ENCODE measurements around the gene FGGY. TPM values are rescaled to one million over a fixed set of nuclear protein-coding genes. Genes with fewer than 3 reads are reported as not detected.
A peak's percentile ranks its signal among the peaks of the same experiment; 100 is the strongest.
"Not testable (repeated sequence)": the region's sequence is repeated elsewhere in the genome, so short reads cannot be mapped to it uniquely, and the experiment has no call there.

The FGGY gene
- polyA plus RNA-seq, 10 donors = 9.1 to 15.3 (median 12.5) TPM

DNA sequence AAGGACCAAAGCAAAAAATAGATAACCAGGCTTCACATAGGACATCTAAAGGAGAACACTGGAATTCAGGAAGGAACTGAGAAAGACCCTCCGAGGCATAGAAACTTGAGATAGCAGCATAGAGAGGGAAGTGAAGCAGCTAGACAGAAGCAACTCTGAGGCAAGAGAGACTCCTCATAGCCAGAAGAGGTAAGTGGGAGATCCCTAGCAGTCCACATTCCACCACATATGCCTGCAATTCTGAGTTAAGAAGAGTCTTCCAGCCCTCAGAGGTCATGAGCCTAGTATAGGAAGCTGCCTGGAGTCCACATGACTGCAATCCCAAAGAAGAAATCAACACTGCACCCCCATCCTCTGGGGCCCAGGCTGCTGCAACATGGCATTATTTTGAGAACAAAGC, 13.9 kb upstream of the FGGY start:
- no peak for DNase-seq

DNA sequence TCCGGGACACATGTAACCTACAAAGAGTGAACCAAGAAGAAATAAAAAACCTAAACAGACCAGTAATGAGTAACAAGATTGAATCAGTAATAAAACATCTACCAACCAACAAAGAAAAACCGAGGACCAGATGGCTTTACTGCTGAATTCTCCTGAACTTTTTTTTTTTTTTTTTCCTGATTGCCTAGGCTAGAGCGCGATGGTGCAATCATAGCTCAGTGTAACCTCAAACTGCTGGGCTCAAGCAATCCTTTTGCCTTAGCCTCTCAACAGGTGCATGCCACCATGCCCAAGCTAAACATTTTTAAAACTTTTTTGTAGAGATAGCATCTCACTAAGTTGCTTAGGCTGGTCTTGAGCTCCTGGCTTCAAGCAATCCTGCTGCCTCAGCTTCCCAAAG, 11.2 kb upstream of the FGGY start:
- no peak for DNase-seq

DNA sequence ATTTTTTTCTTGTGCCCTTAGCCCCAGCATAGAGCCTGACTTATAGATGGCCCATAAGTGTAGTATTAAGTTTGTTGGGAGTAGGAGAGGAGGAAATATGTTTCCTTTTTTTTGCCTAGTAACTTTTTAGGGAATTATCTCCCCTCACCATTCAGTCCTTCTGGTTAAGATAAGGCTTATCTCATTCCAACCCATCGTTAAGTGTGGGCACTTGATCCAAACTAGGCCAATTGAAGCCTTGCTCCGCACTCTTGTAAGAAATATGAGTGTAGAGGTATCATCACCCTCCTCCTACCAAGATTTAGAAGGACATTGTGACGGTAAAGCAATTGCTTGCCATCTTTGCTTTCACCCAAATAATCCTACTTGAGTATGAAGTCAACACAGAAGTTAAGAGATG, 8.8 kb upstream of the FGGY start:
- DNase-seq = no peak

DNA sequence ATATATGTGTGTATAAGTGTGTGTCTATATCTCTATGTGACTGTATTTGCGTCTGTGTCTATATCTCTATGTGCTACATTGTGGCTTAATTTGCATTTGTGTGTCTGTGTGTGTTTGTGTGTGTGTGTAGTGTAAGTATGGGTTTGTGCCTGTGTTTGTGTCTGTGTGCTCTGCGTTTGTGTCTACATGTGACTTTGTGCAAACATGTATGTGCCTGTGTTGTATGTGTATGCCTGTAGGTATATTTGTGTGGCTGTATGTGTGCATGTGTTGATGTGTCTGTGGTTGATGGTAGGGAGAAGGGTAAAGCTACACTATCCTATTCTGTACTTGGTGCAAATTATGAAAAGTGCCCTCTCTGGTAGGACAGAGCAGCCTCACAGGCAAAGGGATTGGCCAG, 7.3 kb upstream of the FGGY start:
- no peak for DNase-seq

DNA sequence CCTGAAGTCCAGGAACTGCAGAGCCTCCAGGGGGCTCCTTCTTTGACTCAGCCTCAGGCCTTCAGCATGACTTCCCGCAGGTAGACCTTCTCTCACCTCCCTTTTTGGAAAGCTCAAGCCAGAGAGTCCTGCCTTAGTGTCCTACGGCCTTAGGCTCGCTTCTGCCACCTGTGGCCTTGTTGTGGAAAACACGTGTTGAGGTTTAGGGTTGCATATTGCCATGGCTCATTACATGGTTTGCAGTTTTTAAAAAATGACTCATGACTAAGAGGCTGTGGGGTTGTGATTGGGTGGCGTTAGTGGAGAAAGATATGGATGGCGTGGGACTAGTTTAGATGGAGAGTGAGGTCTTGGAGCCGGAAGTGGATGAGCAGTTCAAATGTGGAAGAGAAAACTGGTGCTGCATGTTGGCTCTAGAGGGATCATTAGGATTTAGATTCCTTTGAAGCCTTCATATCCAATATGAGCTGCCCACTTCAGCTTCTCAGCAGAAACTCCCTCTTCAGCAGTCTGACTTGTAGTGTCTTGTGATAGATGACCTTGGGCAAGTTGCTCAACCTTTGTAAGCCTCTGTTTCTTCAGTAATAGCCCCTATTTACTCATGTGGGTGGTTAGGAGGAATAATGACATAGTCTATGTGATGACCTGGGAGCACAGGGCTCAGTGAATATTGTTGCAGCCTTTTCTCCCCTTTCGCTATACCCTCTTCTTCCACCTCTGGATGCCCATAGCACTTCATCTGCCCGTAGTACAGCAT, 6.5 kb upstream of the FGGY start:
- DNase-seq = peak in 1 of 3 donors; percentile 34

DNA sequence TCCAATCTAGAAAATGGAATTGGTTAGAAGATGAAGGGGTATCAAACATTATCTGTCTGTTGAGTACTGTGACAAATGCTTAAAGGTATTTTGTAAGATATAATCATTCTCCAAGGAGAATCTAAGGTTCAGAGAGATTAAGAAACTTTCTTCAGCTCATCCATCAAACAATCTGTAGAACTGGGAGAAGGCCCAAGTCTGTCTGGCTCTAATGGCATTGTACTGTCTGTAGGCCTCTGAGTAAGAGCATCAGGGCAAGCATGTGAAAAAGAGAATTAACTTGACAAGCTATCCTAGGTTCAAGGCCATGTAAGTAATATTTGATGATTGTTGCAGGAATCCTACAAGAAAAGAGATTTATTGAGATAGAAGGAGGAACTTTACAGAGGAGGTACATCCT, 5.3 kb upstream of the FGGY start:
- DNase-seq = no peak

DNA sequence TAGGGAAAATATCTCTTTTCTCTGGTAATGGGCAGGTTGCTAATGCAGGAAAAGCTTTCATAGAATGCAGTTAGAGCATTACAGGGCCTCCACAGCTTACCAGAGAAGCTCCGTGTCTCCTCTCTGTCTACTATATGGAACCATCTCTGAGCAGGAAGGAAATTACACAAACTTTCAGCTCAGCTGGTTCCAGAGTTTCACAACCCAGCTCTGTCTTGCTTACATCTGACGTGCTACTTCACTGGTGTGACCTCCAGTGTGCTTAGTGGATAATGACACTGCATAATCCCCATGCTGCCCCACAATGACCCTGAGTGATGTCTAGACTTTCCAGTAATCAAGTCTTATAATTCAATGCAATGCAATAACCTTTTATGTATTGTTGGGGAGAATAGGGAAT, 4.3 kb upstream of the FGGY start:
- peak in 1 of 3 donors; percentile 52 for DNase-seq

DNA sequence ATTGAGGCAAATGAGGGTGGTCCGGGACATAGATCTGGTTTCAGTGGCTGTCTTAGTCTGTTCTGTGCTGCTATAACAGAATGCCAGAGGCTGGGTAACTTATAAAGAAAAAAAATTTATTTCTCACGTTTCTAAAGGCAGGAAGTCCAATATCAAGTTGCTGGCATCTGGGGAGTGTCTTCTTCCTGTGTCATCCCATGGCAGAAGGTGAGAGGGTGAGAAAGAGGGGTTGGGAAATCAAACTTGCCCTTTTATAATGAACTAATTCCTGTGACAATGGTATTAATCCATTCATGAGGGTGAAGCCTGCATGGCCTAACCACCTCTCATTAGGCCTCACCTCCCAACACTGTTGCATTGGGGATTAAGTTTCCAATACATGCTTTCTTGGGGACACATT, 3.7 kb upstream of the FGGY start:
- DNase-seq = no peak

DNA sequence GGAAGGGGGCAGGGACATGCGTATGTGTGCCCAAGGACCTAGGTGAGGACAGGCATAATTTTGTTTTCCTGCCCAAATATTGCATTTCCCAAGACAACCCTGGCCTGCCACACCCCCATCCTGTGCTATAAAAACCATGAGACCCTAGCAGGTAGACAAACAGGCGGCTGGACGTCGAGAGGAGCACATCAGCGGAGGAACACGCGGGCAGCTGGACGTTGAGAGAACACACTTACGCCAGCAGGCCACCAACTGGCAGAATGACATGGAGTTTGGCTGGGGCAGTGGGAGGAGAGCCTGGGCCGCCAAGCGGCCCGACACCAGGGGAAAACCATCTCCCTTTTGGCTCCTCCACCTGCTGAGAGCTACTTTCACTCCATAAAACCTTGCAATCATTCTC, 3.0 kb upstream of the FGGY start:
- no peak for DNase-seq

DNA sequence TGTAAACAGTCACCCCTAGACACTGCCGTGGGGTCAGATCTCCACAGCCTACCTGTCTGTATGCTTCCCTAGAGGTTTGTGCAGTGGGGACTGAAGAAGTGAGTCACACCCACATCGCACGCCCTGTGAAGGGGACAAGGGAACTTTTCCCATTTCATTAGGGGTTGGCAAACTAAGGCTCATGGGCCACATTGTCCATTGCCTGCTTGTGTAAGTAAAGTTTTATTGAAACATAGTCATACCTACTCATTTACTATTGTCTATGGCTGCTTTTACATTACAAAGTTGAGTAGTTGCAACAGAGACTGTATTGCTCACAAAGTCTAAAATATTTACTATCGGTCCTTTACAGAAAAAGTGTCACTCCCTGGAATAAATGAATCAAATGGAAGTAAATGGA, 2.5 kb upstream of the FGGY start:
- DNase-seq = no peak

DNA sequence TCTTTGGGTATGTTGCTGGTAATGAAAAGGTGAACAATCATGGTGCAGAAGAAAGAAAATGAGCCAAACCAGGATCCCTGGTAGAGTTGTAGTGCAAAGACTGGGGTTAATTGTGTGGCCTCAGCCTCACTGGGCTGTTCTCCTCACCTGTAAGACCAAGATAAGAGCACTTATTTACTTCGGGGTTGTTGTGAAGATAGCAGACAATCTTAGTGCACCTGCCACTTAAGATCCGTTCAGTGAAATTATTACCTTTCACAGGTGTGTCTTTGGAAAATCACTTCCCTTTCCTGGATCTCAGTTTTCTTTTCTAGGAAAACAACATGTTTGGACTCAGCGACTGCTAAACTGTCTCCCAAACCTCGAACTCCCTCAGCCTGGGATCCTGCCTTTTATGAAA, 1.3 kb upstream of the FGGY start:
- DNase-seq = no peak

DNA sequence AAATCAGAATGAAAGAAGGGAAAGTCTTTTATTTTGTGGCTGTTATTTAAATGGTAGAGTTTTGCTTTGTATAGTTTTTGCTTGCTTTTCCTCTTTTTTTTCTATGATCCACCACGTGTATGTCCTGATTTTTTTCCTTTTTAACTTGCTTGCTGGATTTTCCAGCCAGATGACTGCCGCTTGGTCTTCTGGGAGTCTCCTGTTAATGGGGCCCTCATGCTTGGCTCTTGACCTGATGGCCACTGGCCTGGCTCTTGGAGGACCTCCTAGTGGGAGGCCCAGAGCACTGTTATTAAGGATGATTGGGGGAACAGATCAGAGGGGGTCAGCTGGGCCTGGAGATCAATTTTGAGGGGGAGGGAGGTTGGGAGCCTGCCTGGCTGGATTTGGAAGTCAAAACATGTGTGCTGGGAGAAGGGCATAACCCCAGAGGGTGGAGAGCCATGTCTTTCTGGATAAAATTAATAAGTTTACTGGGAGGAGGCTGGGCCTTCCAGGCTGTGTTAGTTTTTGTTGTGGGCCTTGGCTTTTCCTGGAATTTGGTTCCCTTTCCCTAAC, 1.2 kb downstream of the FGGY start:
- peak; percentile 62 to 92 (median 89) for DNase-seq

DNA sequence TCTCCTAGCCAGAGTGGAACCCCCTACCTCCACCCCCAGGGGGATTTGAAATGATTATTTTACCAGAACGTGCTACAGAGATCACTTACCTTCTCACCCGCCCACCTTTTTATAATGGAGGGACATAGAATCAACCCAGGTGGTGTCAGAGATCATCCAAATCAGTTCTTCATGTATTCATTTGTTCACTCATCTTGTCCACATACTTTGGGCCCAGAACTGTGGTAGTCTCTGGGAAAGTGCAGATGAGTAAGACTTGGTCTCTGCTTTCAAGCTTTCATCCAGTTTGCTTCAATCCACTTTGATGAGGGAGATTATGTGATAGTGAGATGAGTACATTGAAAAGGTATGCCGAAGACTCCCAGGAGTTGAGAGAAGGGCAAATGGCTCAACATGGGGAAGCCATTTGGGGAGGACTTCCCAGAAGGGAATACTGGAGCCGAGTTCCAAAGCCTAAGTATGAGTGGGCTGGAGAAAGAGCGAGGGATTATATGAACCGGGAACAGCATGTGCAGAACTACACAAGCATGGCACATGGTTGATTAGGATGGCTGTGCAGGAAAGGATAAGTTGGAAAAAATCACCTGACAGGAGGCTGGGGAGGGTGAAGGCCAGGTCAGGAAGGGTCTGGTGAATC, 1.9 kb downstream of the FGGY start:
- peak in 2 of 3 donors; percentile 41 to 48 for DNase-seq

DNA sequence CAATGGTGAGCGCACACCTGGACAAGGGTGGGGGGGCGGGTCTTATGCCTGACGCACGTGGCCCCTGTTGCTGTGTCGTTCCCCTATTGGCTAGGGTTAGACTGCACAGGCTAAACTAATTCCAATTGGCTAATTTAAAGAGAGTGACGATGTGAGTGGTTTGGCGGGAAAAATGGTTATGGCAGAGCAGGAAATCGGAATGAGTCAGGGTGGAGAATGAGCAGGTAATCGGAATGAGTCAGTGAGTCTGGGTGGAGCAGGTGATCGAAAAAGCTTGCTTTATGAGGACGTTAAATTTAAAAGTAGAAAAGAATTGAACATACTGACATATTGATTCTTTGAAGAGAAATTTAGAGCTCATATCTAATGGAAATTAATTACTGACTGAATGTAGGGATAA, 2.8 kb downstream of the FGGY start:
- DNase-seq = not testable (repeated sequence)

DNA sequence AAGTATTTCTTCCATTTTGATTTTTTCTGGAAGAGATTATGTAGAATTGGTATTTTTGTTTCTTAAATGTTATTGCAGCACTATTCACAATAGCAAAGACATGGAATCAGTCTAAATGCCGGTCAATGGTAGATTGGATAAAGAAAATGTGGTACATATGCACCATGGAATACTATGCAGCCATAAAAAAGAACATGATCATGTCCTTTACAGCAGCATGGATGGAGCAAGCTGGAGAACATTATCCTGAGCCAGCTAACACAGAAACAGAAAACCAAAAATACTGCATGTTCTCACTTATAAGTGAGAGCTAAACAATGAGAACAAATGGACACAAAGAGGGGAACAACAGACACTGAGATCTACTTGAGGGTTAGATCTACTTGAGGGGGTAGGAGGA, 5.4 kb downstream of the FGGY start:
- DNase-seq = no peak

DNA sequence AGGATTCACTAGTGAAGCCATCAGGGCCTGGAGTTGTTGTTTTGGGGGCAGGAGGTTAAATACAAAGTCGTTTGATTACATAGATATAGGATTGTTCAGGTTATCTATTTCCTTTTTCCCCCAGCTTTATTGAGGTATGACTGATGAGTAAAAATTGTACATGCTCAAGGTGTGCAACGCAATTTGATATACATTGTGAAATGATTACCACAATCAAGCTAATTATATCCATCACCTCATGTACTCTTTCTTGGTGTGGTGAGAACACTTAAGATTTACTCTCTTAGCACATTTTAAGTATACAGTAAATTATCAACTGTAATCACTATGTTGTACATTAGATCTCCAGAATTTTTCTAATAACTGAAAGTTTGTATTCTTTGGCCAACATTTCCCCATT, 6.0 kb downstream of the FGGY start:
- DNase-seq = no peak

DNA sequence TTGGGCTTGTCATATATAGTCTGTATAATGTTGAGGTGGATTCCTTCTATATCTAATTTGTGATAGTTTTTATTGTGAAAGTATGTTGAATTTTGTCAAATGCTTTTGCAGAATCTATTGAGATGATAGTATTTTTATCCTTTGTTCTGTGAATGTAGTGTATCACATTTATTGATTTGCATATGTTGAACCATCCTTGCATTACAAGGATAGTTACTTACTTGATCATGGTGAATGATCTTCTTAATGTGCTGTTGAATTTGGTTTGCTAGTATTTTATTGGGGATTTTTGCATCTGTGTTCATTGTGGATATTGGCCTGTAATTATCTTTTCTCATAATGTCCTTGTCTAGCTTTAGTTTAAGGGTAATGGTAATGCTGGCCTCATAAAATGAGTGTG, 8.3 kb downstream of the FGGY start:
- DNase-seq = no peak

DNA sequence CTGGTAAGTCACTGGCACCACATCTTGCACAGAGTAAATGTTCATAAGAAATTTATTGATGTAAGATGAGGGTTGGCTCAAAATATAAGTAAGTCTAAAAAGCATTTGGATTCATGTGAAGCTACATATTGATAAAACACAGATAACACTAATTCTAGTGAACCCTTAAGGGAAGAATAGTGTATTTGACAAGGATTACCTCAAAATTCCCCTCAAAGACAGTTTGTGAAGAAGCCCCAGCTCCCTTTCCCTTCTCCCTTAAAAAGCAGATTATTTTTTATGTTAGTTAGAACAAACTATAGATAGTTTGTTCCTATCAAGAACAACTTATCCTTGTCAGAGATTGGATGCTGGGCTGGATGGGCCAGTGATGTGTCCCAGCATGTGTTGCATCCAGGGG, 10.7 kb downstream of the FGGY start:
- no peak for DNase-seq

DNA sequence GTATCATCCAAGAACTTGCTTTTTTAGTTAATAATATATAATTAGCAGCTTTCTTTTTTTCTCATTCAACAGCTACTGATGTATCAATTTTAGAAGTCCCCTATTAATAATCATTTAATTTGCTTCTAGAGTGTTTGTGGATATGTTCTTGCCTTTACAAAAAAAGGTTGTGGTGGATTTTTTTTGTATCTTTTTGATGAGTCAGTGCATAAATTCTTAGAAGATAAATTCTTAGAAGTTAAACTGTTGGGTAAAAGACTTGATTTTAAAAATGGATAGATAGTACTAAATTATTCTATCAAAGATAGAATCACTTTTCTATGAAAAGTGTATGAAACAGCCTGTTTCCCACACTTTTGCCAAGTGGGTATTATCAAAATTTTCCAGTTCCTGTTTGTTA, 11.9 kb downstream of the FGGY start:
- DNase-seq = no peak

DNA sequence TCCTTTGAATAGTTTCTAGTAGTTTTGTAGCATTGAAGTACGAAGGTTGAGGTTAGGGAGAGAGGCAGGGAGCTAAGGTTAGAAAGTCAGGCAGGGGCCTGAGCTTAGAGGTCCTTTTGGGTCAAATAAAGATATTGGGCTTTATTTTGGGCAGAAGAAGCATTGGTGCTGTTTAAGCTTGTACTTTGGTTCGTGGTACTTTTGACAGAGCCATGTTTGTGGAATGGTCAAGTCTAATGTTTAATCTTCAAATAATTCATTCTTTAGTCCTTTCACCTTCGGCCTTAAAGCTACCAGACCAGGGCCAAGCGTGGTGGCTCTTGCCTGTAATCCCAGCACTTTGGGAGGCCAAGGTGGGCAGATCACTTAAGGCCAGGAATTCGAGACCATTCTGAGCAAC, 12.5 kb downstream of the FGGY start:
- DNase-seq = no peak

DNA sequence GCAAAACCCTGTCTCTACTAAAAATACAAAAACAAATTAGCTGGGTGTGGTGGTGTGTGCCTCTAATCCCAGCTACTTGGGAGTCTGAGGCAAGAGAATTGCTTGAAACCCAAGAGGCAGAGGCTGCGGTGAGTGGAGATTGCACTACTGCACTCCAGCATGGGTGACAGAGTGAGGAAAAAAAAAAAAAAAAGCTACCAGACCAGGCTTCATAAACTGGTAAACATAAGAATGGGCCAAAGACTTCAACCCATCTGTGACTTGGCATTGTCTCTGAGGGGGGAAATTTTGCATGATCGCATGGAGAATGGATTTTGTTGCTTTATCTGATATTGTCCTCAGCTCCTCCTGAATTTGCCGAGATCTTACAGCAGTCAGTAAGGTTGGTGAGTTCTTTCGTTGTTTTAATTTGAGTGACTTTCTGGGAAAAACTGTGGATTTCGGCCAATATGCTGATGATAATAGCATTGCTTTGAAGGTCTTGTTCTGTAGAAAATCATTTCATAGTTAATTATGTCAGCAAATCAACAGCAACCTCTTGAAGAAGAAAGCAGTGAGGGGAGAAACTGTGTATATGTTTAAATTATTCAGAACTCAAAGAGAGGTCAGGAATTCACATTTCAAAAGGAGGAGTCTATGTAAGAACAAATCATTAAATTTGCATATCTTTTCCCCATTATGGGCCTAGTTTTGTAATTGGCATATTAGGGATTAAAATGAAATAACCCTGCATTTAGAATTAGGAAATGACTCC, 13.1 kb downstream of the FGGY start:
- no peak for DNase-seq

DNA sequence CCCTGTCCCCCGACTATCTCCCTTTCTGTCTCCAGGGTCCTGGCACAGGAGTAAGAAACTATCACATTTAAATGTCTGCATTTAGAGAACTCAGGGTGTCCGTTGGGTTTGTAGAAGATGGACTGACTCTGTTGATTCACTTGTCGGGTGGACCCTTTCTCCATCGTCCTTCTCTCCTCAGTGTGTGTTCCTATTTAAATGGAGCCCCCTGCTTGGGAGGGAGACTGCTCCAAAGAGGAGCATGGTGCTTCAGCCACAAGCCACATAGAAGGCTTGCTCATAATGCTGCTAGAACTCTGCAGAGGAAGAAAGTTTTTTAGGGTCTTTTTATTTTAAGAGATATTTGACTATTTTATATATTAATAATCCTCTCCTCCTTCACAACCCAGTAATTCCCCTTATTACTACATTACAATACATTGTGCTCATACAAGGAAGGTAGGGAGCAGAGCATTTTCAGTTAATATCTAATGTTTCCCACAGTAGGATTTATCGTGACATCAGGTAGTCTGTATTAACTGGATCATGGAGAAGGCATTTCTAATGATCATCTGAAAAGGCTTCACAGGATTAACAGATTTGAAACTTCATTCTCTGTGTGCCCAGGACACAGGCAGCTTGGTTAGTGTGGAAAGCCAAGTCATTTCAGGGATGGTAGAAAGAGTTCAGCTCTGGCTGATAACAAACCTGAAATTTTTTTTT, 13.8 kb downstream of the FGGY start:
- no peak for DNase-seq

Measured in muscle of back (tissue), 11 donors.